Retinal pigment epithelial cell (primary cell): ENCODE measurements around the gene NFASC.

Experiments used
- DNase-seq: peaks from one replicate; pipeline ENCODE4 v3.0.0-alpha.2; 2010; ENCODE audit warnings: low read depth
- H3K4me3 ChIP-seq: 2 replicates; pipeline ENCODE4 v1.5.1; 2011; ENCODE audit warnings: mild to moderate bottlenecking, low read length, control low read depth, moderate library complexity
- CTCF ChIP-seq: conservative IDR thresholded peaks from 2 replicates; pipeline ENCODE4 v1.5.1; 2011; ENCODE audit warnings: low read depth, low read length, control low read depth, inconsistent platforms

Gene NFASC

GRCh38 chr1:204941421-204942338, 71.0 kb downstream of the NFASC start:
- peak; percentile 8 for DNase-seq
- TF ChIP-seq CTCF, result peak; percentile 99
- no peak overlapping the region for H3K4me3 ChIP-seq

- no peak overlapping the region for H3K4me3 ChIP-seq
- DNase-seq, result no peak
- no peak for TF ChIP-seq CTCF
Observed at GRCh38 chr1:204943495-204943894, 72.8 kb downstream of the NFASC start.

DNA sequence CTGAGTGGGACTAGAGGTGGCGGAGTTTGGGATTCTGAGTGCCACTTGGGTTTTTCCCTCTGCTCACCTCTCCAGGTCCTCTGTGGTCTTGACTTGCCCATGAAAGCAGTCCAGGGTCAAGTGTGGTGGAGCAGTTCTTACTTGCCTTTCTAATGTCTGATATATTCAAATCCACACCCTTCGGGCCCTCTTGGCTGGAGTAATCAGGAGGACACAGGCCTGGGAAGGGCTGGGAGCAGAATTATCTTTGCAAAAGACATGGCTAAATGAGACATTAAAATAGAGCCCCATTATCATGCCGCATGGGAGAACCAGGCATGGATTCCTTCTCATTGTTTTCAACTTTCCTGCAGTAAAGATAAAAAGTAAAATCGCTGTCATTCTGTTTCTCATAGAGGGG, 74.0 kb downstream of the NFASC start:
- no peak for TF ChIP-seq CTCF

DNA sequence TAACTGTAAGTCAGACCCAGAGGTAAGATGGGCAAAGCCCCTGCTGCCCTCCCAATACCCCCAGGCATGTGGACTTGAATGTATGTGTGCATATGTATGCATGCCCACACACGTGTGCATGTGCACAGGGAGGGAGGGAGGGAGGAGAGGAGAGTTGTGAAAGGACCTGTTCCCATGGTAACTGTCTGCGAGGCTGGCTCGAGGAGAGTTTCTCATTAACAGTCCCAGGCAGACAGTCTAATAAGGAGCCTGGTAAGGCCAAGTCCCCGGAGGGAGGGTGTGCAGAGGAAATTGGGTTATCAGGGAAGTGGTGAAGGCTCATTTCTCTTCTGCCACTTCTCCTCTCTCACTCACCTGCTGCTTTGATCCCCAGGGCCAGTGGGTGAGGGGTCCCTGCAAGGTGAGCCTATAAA, 74.9 kb downstream of the NFASC start:
- TF ChIP-seq CTCF, result no peak
- peak; percentile 3 for DNase-seq

More for the DNA sequence above, 74.0 kb downstream of the NFASC start:
- no peak for DNase-seq
- no peak overlapping the region for H3K4me3 ChIP-seq

GRCh38 chr1:204946640-204947039, 76.0 kb downstream of the NFASC start:
- H3K4me3 ChIP-seq, result no peak overlapping the region
- TF ChIP-seq CTCF, result no peak
- DNase-seq, result no peak

More for the DNA sequence above, 74.9 kb downstream of the NFASC start:
- no peak overlapping the region for H3K4me3 ChIP-seq

DNA sequence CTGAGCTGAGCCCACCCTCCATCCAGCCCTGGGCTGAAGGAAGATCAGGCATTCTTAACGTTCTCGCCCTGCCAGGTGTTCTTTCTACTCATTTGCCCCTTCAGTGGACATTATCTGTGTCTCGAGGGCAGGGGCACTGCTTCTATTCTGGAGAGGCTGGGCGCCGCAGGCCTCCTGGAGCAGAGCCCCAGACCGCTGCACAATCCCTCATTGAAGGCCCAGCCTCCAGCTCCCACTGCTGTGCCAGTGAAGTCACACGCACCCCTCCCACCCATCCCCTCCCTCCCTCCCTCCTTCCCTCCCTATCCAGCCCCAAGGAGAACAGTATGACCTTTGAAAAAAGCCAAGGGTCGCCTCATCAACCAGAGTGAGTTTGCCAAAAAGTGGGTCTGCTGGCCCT, 76.7 kb downstream of the NFASC start:
- H3K4me3 ChIP-seq, result no peak overlapping the region
- TF ChIP-seq CTCF, result no peak
- no peak for DNase-seq

- H3K4me3 ChIP-seq, result no peak overlapping the region
- DNase-seq, result no peak
- no peak for TF ChIP-seq CTCF
Observed at GRCh38 chr1:204947747-204948146, 77.1 kb downstream of the NFASC start.
